HG02938 (cell line): ENCODE results near the gene NCOA1.
"Not testable (repeated sequence)": the region's sequence is repeated elsewhere in the genome, so short reads cannot be mapped to it uniquely, and the experiment has no call there.

Experiments used
- ATAC-seq: cut with Tn5 transposase; IDR thresholded peaks from one replicate; pipeline ENCODE4 v1.9.1; 2021; ENCODE audit warnings: mild to moderate bottlenecking, moderate library complexity; ENCODE audit not compliant: unreplicated experiment

The NCOA1 gene

DNA sequence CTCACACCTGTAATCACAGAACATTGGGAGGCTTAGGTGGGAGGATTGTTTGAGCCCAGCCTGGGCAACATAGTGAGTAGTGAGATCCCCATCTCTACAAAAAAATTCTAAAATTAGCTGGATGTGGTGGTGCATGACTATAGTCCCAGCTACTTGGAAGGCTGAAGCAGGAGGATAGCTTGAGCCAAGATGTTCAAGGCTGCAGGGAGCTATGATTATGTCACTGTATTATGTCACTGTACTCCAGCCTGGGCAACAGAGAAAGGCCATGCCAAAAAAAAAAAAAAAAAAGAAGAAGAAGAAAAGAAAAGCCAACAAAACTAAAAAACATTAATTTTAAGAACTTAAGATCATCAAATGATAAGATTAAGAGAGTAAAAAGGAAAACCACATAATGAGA is 17.4 kb upstream of the NCOA1 start:
- no peak for ATAC-seq

DNA sequence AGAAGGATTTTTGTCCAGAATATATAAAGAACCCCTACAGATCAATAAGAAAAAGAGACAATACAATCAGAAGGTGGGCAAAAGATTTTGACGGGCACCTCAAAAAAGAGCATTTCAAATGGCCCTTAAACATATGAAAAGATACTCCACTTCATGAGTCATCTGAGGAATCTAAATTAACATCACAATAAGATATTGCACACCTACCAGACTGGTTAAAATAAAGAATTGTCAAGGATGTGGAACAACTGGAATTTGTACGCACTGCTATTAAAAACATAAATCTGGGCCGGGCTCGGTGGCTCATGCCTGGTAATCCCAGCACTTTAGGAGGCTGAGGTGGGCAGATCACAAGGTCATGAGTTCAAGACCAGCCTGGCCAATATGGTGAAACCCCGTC is 17.0 kb upstream of the NCOA1 start:
- ATAC-seq: no peak

DNA sequence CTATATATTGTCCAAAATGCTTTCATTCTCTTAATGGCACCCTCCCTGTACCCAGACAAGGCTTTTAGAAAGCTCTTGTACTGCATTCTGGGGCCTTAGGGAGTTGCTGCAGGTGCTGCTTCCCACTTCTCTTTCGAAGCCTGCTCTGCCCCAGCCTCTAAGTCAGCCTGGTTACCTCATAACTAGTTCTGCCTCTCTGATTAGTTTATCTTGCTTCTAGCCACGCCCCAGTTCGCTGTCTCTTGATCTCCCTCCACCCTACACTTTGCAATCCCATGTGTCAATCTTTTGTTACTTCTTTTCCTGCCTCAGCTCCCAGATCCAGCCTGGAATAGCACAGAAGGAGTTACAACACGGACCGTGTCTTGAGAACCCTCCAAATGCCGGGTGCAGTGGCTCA is 13.8 kb upstream of the NCOA1 start:
- ATAC-seq: no peak

DNA sequence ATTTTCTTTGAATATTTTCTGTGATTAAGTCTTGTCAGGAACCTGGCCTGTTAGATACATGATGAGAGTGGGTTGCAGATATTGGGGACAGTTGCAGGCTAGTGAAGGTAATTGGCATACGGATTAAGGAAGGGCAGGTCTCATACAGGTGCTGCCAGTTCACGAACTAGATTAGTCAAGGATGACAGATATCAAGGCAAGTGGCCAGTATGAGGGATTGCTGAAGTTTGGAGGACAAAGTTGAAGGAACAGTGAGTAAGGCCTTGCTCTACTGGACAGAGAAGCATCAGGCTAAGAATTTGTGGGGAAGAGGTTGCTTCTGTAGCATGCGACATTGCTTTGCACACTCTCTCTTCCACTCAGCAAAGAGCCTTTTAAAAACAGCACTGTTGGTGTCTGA is 12.8 kb upstream of the NCOA1 start:
- ATAC-seq: no peak

DNA sequence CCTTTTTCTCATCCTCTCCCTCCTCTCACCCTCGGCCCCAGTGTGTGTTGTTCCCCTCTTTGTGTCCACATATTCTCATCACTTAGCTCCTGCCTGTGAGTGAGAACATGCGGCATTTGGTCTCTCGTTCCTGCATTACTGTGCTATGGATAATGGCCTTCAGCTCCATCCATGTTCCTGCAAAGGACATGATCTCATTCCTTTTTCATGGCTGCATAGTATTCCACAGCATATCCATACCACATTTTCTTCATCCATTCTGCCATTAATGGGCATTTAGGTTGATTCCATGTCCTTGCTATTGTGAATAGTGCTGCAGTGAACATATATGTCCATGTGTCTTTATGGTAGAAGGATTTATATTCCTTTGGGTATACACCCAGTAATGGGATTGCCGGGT is 10.8 kb upstream of the NCOA1 start:
- ATAC-seq: no peak

DNA sequence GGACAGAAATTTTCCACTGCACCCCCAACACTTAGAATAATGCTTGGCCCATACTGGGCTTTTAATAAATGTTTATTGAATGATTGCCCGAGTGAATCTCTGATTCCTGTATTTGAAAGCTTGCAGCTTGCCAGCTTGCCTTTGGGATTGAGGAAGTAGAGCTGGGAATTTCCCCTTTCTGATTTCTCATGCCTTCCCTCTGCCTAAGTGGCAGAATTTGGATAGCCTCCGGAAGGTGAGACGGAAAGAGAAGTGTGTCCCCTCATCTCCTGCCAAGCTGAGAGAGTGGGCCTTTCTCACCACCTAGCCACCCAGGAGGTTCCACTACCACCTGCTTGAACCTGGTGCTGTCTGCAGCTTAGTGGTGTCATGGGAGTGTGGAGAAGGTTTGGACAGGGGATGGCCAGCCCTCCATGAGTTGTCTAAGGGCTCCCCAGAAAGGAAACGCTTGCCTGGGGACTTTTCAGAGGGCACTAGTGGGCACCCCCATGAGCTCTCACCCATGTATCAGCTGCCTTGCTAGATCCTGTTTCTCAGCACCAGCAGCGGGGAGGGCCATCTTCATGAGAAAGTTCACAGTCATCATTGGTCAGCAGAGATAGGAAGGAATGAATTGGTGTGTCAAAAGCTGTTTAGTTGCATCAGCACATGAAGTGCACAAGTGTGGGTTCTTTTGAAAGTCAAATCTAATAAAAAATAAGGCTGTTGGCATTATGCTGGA is 8.6 kb upstream of the NCOA1 start:
- no peak for ATAC-seq

DNA sequence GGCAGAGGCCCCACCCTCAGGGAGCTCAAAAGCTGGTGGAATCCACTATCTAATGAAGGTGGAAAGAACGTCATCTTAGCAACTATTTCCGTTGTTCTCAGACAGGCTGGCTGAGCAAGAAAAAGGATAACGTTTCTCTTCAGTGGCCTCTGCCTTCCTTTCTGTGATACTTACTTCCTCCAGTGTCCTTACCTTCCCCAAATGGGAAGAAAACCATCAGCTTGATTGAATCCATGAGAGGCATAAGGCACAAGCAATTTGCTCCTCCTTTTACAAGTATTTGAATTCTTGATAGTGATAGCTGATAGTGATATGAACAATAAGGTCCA is 8.1 kb upstream of the NCOA1 start:
- ATAC-seq: no peak

DNA sequence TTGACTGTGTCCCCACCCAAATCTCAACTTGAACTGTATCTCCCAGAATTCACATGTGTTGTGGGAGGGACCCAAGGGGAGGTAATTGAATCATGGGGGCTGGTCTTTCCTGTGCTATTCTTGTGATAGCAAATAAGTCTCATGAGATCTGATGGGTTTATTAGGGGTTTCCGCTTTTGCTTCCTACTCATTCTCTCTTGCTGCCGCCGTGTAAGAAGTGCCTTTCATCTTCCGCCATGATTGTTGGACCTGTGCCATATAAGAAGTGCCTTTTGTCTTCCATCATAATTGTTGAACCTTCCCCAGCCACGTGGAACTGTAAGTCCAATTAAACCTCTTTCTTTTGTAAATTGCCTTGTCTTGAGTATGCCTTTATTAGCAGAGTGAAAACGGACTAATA is 6.4 kb upstream of the NCOA1 start:
- not testable (repeated sequence) for ATAC-seq

DNA sequence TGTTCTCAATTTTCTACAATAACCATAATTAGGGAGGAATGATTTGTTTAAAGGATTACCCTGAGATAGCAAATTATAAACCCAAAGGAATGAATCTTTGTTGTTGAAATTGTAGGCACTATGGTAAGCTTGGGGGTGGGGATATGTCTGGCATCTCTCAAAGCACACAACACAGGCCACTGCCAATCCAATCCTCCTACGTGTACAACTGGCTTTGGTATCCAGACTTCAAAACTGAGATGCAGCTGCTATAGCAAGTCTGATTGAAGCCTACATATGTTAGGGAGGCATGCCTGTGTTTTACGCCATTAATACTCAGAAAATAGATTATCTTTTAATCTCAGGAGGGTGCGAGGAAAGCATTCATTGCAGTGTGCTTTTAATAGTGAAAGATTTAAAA is 5.9 kb upstream of the NCOA1 start:
- no peak for ATAC-seq

DNA sequence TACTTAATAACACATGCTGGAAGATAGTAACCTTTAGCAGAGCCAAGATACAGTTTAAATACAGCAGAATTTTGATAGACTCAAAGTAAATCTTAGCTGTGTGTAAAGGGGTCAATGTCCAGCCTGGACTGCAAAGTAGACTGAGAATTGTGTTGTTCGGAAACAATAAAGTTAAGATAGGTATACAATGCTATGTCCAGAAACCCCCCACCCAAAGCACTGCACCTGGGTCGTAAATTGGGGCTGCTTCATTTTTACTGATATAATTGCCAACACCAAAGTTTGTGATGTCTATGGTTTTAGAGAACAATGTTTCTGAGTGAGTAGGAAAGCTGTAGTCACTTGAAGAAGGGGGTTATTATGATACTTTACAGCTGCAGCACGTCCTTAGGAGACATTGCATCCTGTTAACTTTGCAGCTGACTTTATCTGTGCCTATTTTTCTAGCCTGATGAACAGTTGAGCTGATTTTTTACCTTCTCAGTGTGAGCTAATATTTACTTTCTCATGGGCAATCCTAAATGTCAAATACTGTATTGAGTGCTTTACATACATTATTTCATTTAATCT is 4.3 kb upstream of the NCOA1 start:
- ATAC-seq: no peak

DNA sequence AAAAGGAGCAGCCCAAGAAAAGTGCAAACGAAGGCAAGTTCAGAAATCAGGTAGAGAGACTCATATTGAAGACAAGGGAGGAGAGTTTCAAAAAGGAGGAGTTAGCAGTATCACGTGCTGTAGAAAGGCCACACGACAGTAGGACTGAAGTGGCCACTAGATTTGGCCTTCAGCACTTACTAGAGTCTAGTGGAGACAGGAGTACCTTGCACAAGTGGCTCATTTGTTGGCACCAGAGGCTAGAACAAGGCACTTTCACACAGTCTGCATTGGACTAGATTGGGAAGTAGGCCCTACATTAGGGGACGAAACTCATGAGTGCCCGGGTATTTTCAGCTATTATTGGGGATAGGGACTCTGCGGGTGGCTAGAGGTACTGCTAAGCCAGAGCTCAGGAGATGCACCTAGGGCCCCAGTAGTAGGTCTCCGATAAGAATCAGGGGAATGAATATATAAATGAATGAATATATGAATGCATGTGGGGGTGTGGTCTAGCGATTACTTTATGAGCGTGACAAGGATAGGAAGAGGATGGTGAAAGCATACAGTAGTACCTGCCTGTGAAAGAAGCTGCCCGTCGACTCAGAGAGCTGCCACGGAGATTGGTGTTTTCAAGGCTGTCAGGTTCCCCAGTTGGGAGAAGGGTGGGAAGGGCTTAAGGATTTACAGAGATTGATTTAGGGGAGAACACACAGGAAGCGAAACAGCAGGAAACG is 1.4 kb upstream of the NCOA1 start:
- ATAC-seq: no peak

DNA sequence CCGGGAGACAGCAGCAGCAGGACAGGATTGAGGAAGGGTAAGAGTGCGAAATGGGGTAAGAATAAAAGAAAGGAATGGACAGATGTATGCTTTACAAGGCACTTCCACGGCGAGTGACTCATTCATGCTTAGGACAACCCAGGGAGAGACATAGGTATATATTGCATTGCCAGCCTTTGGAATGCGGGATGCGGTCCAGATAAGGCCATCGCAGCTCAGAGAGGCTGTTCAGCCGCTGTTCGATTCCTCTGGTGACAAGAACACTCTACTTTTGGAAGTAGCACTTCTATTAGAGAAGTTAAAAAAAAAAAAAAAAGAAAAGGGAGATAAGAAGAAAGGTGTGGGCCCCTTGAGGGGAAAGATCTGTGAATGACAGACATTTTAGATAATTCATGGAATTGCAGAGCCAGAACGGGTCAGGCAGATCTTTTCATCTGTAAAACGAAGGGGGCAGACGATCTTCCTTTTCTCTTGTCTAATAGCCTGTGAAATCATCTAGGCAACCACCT is 819 bp upstream of the NCOA1 start:
- ATAC-seq: no peak

DNA sequence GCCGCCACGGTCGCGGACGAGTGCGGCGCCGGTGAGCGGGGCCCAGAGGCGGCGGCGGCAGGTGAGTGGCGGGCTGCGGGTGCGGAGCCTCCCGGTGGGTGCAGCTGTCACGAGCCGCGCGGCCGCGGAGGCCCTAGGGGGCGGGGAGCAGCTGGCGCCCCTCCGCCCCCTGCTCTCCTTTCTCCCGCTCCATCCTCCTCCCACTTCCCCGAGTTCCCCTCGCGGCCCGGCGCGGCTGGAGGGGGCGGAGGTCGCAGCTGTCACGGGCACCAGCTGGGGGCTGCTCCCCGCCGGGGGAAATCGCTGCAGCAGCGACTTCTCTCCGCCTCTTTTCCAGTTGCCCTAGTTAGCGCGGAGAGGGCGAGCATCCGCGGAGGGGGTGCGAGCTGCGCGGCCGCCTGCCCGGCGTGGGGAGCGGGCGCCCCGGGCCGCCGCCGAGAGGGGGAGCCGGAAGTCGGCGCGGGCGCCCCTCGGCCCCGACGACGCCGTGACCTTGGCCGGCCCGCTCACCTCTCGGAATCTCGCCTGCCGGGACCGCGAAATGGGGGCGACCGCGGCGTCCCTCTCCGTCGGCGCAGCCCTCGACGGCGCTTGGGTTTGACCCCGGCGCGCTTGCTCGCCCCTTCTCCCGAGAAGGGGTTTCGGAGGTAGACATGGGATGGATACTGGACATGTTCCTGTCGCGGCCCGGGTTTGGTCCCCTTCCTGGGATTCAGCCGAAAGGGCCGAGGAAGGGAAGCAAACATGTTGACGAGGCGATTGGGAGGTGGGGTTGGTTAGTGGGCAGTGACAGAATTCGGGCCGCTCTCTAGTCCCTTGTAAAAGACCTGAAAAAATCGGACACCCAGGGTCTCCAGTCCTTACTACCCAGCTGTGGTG is 727 bp downstream of the NCOA1 start:
- peak; percentile 28 for ATAC-seq

DNA sequence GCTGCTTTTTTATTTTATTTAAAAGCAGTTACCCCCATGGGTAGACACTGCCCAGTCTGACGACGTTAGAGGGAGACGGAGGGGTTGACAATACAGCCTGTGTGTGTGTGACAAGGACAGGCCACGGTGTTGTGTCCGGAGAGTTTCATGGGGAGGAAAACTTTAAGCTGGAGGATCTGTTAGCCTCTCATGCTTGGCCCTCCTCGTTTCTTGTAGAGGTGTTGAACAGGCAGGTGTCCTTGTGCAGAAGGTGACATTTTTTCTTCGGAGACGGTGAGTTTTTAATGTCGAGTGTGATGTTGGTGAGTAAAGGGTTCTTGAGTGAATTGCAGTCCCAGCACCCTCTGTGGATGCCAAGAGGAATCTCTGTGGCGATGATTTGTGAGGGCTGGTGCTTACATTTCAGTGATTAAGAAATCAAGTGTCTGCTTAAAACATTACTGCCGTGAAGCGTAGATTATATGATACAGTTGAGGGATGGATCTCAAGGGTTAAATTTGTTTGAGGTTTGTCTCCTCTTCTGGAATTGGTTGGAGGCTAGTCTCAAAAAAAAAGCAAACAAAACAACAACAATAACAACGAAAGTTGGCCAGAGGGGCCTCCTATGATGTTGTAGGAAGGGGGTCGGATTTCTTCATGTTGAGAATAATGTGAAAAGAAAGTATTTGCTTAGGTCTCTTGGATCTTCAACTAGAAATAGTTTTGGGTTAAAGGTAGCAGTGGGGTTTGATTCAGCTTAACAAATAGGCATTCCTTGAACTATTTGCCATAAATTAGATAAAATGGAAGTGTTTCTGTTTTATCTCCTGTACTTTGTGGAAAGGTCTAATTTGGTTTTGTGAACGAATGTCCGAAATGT is 1.6 kb downstream of the NCOA1 start:
- ATAC-seq: no peak

DNA sequence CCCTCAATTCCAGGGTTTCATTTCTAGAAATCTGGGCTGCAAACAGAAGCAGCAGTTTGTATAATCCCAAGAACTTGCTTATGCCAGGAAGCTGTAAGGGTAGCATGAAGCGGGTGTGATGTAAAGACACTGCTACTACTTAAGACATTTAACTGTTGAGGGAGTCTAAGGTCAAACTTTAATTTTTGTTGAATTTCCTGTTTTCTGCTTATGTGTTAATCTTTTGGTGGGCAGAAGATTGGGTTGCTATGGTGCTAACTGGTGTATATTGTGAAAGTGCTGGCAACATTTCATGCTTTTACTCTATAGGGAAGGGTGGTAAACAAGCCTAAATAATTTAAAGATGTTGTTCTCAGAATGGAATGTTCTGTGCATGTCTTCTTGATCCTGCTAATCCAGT is 2.7 kb downstream of the NCOA1 start:
- no peak for ATAC-seq

DNA sequence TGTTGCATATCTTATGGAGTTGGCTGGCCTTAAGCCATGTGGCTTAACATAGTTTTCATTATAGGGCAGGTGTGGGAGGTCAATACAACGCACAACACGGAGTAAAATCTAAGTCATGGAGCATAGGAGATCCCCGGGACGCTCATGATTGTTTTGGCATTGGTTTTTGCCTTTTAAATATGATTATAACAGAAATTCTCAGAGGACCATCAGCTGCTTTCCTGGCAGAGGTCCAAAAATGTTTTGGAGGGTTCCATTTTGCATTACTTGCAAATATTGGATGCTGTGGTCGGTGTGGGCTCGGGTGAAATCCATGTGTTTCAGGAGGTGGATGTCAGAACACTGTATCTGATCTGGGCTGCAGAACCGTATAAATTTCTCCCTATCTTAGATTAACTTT is 3.4 kb downstream of the NCOA1 start:
- ATAC-seq: no peak

DNA sequence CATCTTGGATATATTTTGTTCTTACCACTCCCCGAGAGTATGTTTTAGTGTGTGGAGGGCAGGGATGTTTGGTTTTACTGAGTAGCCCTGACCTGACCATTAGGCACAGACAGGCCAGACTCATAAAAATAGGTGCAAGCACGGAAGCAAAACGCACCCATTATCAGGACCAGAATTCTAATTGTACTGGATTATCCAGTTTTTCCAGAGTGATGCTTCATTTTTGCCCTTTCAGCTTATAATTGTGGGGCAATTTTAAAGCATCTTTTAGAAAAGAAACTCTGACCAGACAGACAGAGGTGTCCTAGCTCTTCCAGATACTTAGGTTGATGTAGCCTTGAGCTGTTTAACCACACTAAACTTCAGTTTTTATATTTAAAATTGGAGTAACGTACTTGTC is 4.4 kb downstream of the NCOA1 start:
- no peak for ATAC-seq

DNA sequence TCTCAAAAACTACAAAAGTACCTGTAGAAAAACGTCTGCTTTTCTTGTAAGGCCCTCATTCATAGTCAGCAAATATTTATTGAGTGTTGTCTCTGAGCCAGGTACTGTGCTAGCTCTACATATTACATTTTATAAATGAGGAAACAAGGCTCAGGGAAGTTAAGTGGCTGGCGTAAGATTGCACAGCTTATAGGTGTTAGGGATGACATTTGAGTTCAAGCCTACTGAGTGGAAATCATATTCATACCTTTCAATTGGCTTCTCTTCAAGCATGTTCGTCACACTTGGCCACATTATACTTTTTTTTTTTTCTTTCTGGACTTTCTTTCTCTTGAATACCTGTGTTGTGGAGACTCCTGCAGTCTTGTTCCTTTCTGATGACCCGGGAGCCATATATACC is 5.9 kb downstream of the NCOA1 start:
- ATAC-seq: no peak

DNA sequence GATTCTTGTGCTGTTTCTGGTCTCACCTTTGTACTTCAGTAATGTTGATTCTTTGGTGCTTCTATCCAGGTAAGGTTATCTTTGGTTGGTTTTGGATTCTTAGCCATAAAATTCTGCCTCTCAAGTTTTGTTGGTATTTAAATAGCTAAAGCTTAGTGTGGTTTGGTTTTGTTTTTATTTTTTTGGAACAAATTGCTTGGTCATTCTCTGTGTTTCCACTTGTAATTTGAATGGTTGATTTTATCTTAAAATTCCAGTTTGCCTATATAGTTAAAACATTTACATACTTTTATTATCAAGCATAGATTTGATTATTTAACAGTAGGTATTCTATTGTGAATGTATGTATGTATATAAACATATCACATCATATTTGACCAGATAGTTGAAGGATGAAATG is 6.6 kb downstream of the NCOA1 start:
- no peak for ATAC-seq

DNA sequence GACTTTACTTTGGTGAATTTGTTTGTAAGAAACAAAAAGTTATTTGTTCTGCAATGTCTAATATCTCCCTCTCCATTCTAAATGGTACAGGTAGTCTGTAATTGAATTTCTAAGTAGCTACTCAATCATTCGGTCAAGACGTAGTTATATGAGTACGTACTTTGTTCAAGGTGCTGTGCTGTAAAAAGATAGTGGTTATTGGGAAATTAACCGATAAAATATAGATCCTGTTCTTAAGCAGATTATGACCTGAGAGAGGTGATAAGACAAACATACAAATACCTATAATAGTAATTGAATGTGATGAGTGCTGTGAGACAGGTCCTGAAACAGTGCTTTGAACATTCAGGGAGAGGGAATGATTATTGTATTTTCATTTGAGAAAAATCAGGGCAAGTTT is 7.1 kb downstream of the NCOA1 start:
- ATAC-seq: no peak

DNA sequence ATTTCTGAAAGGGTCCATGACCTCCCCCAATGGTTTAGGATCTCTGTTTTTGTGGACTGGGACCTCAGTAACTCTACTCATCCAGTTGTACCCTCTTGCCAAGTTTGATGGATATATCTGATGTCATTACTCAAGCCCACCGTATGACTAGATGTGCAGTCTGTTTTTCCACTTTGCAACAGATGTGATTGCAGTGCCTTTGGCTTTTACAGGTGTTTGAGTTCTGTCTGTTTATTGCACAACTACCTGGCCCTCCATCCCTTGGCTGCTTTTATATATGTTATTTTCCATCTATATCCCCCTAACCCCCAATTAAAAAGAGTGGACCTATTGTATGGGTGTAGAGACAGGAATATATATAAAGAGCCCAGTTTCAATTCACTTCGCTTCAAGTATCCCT is 10.8 kb downstream of the NCOA1 start:
- ATAC-seq: no peak
